Measurements from ENCODE around the gene NINJ1.
"Not testable (repeated sequence)": the region's sequence is repeated elsewhere in the genome, so short reads cannot be mapped to it uniquely, and the experiment has no call there.

The NINJ1 gene

DNA sequence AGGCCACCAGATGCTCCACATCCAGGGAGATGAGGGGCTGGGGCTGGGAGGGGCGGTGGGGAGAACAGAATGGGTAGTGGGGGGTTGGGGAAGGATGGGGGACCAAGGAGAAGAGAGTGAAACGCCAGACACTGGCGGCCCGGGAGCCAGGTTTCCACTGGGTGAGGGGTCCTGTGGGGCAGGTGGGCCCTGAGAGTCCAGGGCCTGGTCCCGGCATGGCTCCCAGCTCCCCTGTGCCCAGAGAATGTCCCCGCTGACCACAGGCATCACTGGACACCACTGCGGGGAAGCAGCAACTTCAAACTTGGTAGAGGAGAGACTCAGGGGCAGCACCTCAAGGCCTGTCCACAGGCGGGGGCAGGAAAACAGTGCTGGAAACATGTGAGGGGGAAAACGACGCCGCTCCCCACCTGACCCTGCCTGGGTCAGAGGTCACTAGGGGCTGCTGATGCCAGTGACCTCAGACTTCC lies 13.2 kb downstream of the NINJ1 start:
- Histone ChIP-seq H3K4me1 (ENCODE audit: insufficient read depth, insufficient read length) (peaks cover 12% of the 10 kb centered on the region), H3K27me3 (ENCODE audit: insufficient read depth, insufficient read length) (no peaks in the 10 kb centered on the region)

DNA sequence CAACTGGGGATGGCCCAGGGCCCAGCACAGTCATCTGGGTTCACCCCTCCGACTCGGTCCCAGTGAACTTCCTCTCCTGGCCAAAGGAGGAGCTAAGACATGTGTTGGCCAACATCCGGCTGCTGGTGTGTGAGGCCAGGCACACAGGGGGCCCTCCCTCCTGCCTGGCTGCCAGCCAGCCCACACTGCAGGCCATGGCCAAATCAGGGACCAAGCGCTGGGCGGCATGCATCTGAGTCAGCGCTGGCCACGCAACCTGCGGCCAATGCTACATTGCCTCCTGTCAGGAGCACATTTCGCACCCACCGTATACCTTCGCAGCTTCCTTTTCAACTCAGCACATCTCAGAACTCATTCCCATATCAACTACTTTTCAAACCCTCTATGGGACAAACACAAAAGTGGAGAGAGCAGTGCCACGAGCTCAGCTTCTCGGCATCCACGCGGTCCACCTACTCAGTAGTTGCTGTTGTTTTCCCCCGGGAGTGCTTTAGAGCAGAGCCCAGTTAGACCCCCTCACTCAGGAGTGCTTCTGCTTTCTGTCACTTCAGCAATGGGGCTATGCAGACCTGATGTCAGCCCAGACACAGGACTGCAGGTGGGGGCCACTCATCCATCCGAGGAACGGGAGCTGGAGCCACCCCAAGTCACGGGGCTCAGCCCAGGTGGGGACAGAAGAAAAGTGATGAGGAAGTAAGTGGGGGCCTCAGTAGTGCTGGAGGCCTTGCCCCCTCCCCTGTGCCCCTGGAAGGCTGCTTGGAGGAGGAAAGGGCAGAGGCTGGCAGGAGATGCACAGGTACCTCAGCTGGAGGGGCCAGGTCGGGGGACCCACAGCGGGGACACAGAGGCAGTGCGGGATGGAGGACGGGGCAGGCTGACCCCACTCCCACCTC lies 13.9 kb downstream of the NINJ1 start:
- TF ChIP-seq SUZ12 (IDR thresholded peaks at IDR 0.05; ENCODE audit: extremely low read depth, insufficient read depth, insufficient read length) (no peak), ZNF274 (IDR thresholded peaks at IDR 0.05; ENCODE audit: low read depth, low read length) (no peak), YY1 (IDR thresholded peaks at IDR 0.05; ENCODE audit: insufficient read depth, insufficient read length) (no peak)
- Histone ChIP-seq H3K27me3 (ENCODE audit: insufficient read depth, insufficient read length) (no peaks in the 10 kb centered on the region), H3K9me3 (ENCODE audit: insufficient read depth, low read length) (no peaks in the 10 kb centered on the region), H3K4me1 (ENCODE audit: insufficient read depth, insufficient read length) (peaks cover 12% of the 10 kb centered on the region), H3K4me3 (ENCODE audit: insufficient read length, low read depth) (no peak overlapping the region), H3K9ac (ENCODE audit: insufficient read length, low read depth) (no peak overlapping the region), H3K36me3 (ENCODE audit: insufficient read depth, insufficient read length, low read length) (peaks cover 36% of the 10 kb centered on the region)
- DNase-seq (ENCODE audit: low read depth, low spot score): no peak

More for the DNA sequence above, 13.2 kb downstream of the NINJ1 start:
- DNase-seq (ENCODE audit: low read depth, low spot score): no peak
- H3K9me3 ChIP-seq (ENCODE audit: insufficient read depth, low read length): no peaks in the 10 kb centered on the region
- peaks cover 43% of the 10 kb centered on the region for H3K36me3 ChIP-seq (ENCODE audit: insufficient read depth, insufficient read length, low read length)
- no peak overlapping the region for H3K9ac ChIP-seq (ENCODE audit: insufficient read length, low read depth)
- H3K4me3 ChIP-seq (ENCODE audit: insufficient read length, low read depth): no peak overlapping the region
- TF ChIP-seq ZNF274 (IDR thresholded peaks at IDR 0.05; ENCODE audit: low read depth, low read length) (no peak), YY1 (IDR thresholded peaks at IDR 0.05; ENCODE audit: insufficient read depth, insufficient read length) (no peak), SUZ12 (IDR thresholded peaks at IDR 0.05; ENCODE audit: extremely low read depth, insufficient read depth, insufficient read length) (no peak)

DNA sequence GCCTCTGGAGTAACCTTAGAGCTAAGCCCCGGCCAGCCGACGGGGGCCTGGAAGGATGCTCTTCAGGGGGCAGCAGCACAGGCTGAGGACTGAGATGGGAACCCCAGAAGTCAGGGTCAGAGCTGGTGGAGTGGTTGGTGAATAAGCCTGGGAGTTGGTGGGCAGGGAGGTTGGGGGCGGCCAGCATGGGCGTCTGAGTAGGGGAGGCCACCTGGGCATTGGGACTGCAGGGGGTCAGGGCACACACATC lies 14.4 kb downstream of the NINJ1 start:
- H3K9ac ChIP-seq (ENCODE audit: insufficient read length, low read depth): no peak overlapping the region
- no peak overlapping the region for H3K4me3 ChIP-seq (ENCODE audit: insufficient read length, low read depth)
- TF ChIP-seq ZNF274 (IDR thresholded peaks at IDR 0.05; ENCODE audit: low read depth, low read length): no peak
- no peak for TF ChIP-seq SUZ12 (IDR thresholded peaks at IDR 0.05; ENCODE audit: extremely low read depth, insufficient read depth, insufficient read length)
- no peak for TF ChIP-seq YY1 (IDR thresholded peaks at IDR 0.05; ENCODE audit: insufficient read depth, insufficient read length)

DNA sequence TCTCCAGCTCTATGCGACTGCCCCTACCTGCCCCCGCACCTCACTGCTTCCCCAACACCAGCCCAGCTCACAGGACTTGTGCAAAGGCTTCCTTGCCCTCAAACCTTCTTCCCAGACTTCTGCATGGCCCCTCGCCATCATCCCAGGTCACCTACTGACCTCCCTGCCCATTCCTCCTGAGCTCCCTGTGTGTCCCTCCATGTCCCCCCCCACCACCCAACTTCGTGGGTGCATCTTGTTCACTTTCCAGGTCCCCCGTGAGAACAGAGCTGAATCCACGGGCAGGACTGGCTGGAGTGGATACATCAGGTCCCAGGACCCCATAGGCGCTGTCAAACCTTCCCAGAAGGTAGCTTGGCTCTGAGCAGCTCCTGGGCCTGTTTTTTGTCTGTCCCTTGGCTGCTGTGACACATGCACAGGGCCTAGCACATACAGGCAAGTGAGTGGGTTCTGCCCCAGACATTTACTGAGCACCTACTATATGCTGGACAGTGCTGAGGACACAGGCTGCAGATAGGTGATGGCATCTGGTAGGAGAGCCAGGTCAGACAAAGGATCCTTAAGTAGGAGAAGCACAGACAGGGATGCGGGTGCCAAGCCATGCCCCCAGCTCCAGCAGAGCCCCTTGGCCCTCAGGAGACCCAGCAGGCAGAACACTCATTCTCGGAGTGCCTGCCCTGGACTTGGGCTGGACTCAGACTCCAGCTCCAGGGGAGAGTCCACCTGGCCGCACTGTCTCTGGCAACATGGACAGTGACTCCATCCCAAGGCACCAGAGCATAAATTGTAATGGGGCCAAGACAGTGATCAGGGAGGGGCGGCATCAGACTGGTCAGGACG lies 15.0 kb downstream of the NINJ1 start:
- no peak for TF ChIP-seq YY1 (IDR thresholded peaks at IDR 0.05; ENCODE audit: insufficient read depth, insufficient read length)
- TF ChIP-seq ZNF274 (IDR thresholded peaks at IDR 0.05; ENCODE audit: low read depth, low read length): no peak
- TF ChIP-seq SUZ12 (IDR thresholded peaks at IDR 0.05; ENCODE audit: extremely low read depth, insufficient read depth, insufficient read length): no peak
- DNase-seq (ENCODE audit: low read depth, low spot score): no peak
- Histone ChIP-seq H3K4me1 (ENCODE audit: insufficient read depth, insufficient read length) (peaks cover 15% of the 10 kb centered on the region), H3K9me3 (ENCODE audit: insufficient read depth, low read length) (no peaks in the 10 kb centered on the region), H3K9ac (ENCODE audit: insufficient read length, low read depth) (no peak overlapping the region), H3K36me3 (ENCODE audit: insufficient read depth, insufficient read length, low read length) (peaks cover 28% of the 10 kb centered on the region), H3K4me3 (ENCODE audit: insufficient read length, low read depth) (no peak overlapping the region), H3K27me3 (ENCODE audit: insufficient read depth, insufficient read length) (no peaks in the 10 kb centered on the region)

More for the DNA sequence above, 14.4 kb downstream of the NINJ1 start:
- Histone ChIP-seq H3K27me3 (ENCODE audit: insufficient read depth, insufficient read length) (no peaks in the 10 kb centered on the region), H3K9me3 (ENCODE audit: insufficient read depth, low read length) (no peaks in the 10 kb centered on the region), H3K36me3 (ENCODE audit: insufficient read depth, insufficient read length, low read length) (peaks cover 31% of the 10 kb centered on the region), H3K4me1 (ENCODE audit: insufficient read depth, insufficient read length) (peaks cover 15% of the 10 kb centered on the region)
- DNase-seq (ENCODE audit: low read depth, low spot score): no peak

DNA sequence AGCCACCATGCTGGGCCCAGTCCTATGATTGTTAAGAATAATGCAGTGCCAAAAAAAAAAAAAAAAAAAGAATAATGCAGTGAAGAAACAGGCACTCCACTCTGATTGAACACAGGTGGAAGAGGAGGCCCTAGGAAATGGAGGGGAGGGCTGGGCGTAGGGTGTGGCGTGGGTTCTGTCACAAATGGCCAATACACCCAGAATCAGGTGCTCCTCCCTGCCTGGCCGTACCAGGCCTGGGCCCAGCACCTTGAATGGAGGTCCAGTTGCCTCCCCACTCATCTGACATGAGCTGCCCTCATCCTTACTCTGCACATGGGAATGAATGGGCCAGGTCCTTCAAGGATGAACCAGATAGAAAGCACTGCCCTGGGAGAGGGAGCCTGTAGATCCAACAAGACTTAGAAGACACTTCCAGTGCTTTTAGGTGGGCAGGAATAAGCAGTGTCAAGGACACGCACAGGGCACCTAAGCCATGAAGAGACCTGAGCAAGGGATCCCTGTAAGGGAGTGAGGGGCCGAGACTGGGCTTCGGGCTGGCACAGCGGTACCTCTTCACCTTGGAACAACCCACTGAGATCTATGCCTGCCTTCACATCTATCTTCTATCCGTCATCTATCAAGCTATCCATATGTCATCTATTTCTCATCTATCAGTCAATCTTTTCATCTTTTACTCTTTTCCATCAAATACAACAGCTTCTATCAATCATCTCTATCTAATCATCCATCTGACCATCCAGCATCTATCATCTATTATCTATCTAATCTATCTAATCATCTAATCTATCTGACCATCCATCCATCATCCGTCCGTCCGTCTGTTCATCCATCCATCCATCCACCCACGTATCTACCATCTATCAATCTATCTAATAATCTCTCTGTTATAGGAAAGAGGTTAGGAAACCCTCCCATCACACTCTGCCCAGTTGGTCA lies 15.9 kb downstream of the NINJ1 start:
- TF ChIP-seq ZNF274 (IDR thresholded peaks at IDR 0.05; ENCODE audit: low read depth, low read length) (no peak), SUZ12 (IDR thresholded peaks at IDR 0.05; ENCODE audit: extremely low read depth, insufficient read depth, insufficient read length) (no peak), YY1 (IDR thresholded peaks at IDR 0.05; ENCODE audit: insufficient read depth, insufficient read length) (no peak)
- no peaks in the 10 kb centered on the region for H3K27me3 ChIP-seq (ENCODE audit: insufficient read depth, insufficient read length)
- H3K9ac ChIP-seq (ENCODE audit: insufficient read length, low read depth): no peak overlapping the region
- H3K4me3 ChIP-seq (ENCODE audit: insufficient read length, low read depth): no peak overlapping the region
- peaks cover 15% of the 10 kb centered on the region for H3K4me1 ChIP-seq (ENCODE audit: insufficient read depth, insufficient read length)
- no peak for DNase-seq (ENCODE audit: low read depth, low spot score)
- H3K36me3 ChIP-seq (ENCODE audit: insufficient read depth, insufficient read length, low read length): peaks cover 26% of the 10 kb centered on the region
- H3K9me3 ChIP-seq (ENCODE audit: insufficient read depth, low read length): no peaks in the 10 kb centered on the region

DNA sequence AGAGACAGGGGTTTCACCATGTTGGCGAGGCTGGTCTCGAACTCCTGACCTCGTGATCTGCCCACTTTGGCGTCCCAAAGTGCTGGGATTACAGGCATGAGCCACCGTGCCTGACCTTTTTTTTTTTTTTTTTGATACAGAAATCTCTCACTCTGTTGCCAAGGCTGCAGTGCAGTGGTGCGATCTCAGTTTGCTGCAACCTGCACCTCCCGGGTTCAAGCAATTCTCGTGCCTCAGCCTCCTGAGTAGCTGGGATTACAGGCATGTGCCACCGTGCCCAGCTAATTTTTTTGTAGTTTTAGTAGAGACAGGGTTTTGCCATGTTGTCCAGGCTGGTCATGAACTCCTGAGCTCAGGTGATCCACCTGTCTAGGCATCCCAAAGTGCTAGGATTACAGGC lies 16.5 kb downstream of the NINJ1 start:
- not testable (repeated sequence) for H3K27me3 ChIP-seq (ENCODE audit: insufficient read depth, insufficient read length); H3K4me3 ChIP-seq (ENCODE audit: insufficient read length, low read depth); DNase-seq (ENCODE audit: low read depth, low spot score); H3K9ac ChIP-seq (ENCODE audit: insufficient read length, low read depth); H3K9me3 ChIP-seq (ENCODE audit: insufficient read depth, low read length)
- Histone ChIP-seq H3K36me3 (ENCODE audit: insufficient read depth, insufficient read length, low read length) (peaks cover 21% of the 10 kb centered on the region), H3K4me1 (ENCODE audit: insufficient read depth, insufficient read length) (peaks cover 15% of the 10 kb centered on the region)
